HepG2 (cell line): ENCODE measurements around the gene SUPT4H1. TPM values are rescaled to one million over a fixed set of nuclear protein-coding genes. Genes with fewer than 3 reads are reported as not detected.

Source experiments
- BORCS8-MEF2B ChIP-seq: sonication (generic); formaldehyde crosslinking; IDR thresholded peaks from 2 replicates; pipeline ENCODE4 v1.8.0; 2022; ENCODE audit warnings: mild to moderate bottlenecking, missing genetic modification reagents
- ESRRA ChIP-seq: sonication (generic); formaldehyde crosslinking; IDR thresholded peaks from 2 replicates; pipeline ENCODE4 v1.5.1; 2020; ENCODE audit warnings: mild to moderate bottlenecking, low read depth, missing genetic modification reagents
- FOSL2 ChIP-seq: sonication (generic); formaldehyde crosslinking; IDR thresholded peaks from 2 replicates; pipeline ENCODE4 v1.4.0; 2020; ENCODE audit warnings: missing genetic modification reagents
- HOXD1 ChIP-seq: sonication (generic); formaldehyde crosslinking; IDR thresholded peaks from 2 replicates; pipeline ENCODE4 v1.5.0; 2020; ENCODE audit warnings: missing genetic modification reagents
- IRF2 ChIP-seq: IDR thresholded peaks from 2 replicates; pipeline ENCODE4 v1.6.1; 2018; ENCODE audit warnings: missing genetic modification reagents, missing compliant biosample characterization
- JDP2 ChIP-seq: sonication (generic); formaldehyde crosslinking; IDR thresholded peaks from 2 replicates; pipeline ENCODE4 v1.8.1; 2022; ENCODE audit warnings: missing genetic modification reagents, borderline replicate concordance
- LRRFIP1 ChIP-seq: sonication (generic); formaldehyde crosslinking; conservative IDR thresholded peaks from 2 replicates; pipeline ENCODE4 v1.4.0; 2020; ENCODE audit warnings: missing genetic modification reagents
- MTA3 ChIP-seq: sonication (generic); formaldehyde crosslinking; IDR thresholded peaks from 2 replicates; pipeline ENCODE4 v1.4.0; 2020; ENCODE audit warnings: missing genetic modification reagents
- MTF1 ChIP-seq: sonication (generic); formaldehyde crosslinking; IDR thresholded peaks from 2 replicates; pipeline ENCODE4 v1.5.0; 2020; ENCODE audit warnings: missing genetic modification reagents
- PAF1 ChIP-seq: IDR thresholded peaks from 2 replicates; pipeline ENCODE4 v1.6.1; 2016; ENCODE audit warnings: missing genetic modification reagents, missing compliant biosample characterization
- REPIN1 ChIP-seq: sonication (generic); formaldehyde crosslinking; IDR thresholded peaks from 2 replicates; pipeline ENCODE4 v1.8.0; 2022; ENCODE audit warnings: missing genetic modification reagents, low read depth, mild to moderate bottlenecking, borderline replicate concordance
- SIX1 ChIP-seq: sonication (generic); formaldehyde crosslinking; IDR thresholded peaks from 2 replicates; pipeline ENCODE4 v1.4.0; 2020; ENCODE audit warnings: missing genetic modification reagents, borderline replicate concordance
- TCF7 ChIP-seq: sonication (generic); IDR thresholded peaks from 2 replicates; pipeline ENCODE4 v1.6.1; 2016; ENCODE audit warnings: antibody characterized with exemption, low read depth
- TEAD3 ChIP-seq: optimal IDR thresholded peaks from 2 replicates; pipeline ENCODE3; 2016; ENCODE audit warnings: borderline replicate concordance
- TP53 ChIP-seq: sonication (generic); formaldehyde crosslinking; conservative IDR thresholded peaks from 2 replicates; pipeline ENCODE4 v1.4.0; 2020; ENCODE audit warnings: missing genetic modification reagents
- ZFAT ChIP-seq: sonication (generic); formaldehyde crosslinking; conservative IDR thresholded peaks from 2 replicates; pipeline ENCODE4 v1.8.1; 2023; ENCODE audit warnings: missing genetic modification reagents, inconsistent platforms
- ZFP82 ChIP-seq: sonication (generic); formaldehyde crosslinking; IDR thresholded peaks from 2 replicates; pipeline ENCODE4 v1.5.1; 2020; ENCODE audit warnings: mild to moderate bottlenecking, missing genetic modification reagents, borderline replicate concordance
- ZNF550 ChIP-seq: sonication (generic); formaldehyde crosslinking; IDR thresholded peaks from 2 replicates; pipeline ENCODE4 v1.4.0; 2020; ENCODE audit warnings: mild to moderate bottlenecking, missing genetic modification reagents, borderline replicate concordance
- ZNF678 ChIP-seq: sonication (generic); formaldehyde crosslinking; IDR thresholded peaks from 2 replicates; pipeline ENCODE4 v1.4.0; 2020; ENCODE audit warnings: mild to moderate bottlenecking, missing genetic modification reagents
- ZNF749 ChIP-seq: sonication (generic); formaldehyde crosslinking; IDR thresholded peaks from 2 replicates; pipeline ENCODE4 v1.8.0; 2022; ENCODE audit warnings: mild to moderate bottlenecking, missing genetic modification reagents, moderate library complexity, borderline replicate concordance
- polyA plus RNA-seq, 8 experiments: library from polyadenylated mRNA; depleted of rRNA in 3 of 8; stranded (reverse) in 7 of 8; unstranded in 1 of 8; fragments of >200 nt; fragmentation: Illumina TruSeq in 4 of 8; extraction: Trizol in 4 of 8; gene quantifications; 2 replicates each; pipeline versions ENCODE4 v1.2.1 to v1.2.3, GENCODE V29; 2011 to 2016; ENCODE audit warnings: low read depth in 4 of 8, missing spikeins in 1 of 8, mixed read lengths in 1 of 8; ENCODE audit not compliant: insufficient read depth in 1 of 8
- total RNA-seq, 5 experiments: library from RNA; depleted of rRNA; stranded (reverse); fragments of >200 nt; fragmentation: Illumina TruSeq; extraction: Trizol; gene quantifications; 2 replicates each; pipeline ENCODE4 v1.2.3, GENCODE V29; 2016; ENCODE audit warnings: low read depth in 1 of 5
- TF ChIP-seq, protein P1 (sequence below): sonication (generic); formaldehyde crosslinking; IDR thresholded peaks from 2 replicates; pipeline ENCODE4 v1.5.1; 2020; ENCODE audit warnings: missing genetic modification reagents, mild to moderate bottlenecking, borderline replicate concordance
- TF ChIP-seq, protein P2 (sequence below): fragments of 450-650 bp; IDR thresholded peaks from 2 replicates; pipeline ENCODE4 v1.6.1; 2016
- TF ChIP-seq, protein P3 (sequence below): IDR thresholded peaks from 2 replicates; pipeline ENCODE4 v1.6.1; 2016; ENCODE audit warnings: missing compliant biosample characterization, missing genetic modification reagents, borderline replicate concordance

SUPT4H1 gene
- total and polyA plus RNA-seq, 2 of the 13 experiments (the other 11 are each of a cell fraction or from before 2014, with no cell fraction given) = 155 to 244 TPM

- TF ChIP-seq IRF2 (CRISPR knock-in tag) (peak; percentile 97), ZFP82 (peak; percentile 92), TCF7 (peak; percentile 74), JDP2 (CRISPR knock-in tag) (no peak), REPIN1 (CRISPR knock-in tag) (peak; percentile 88), HOXD1 (CRISPR knock-in tag) (peak; percentile 88), PAF1 (no peak), MTF1 (CRISPR knock-in tag) (no peak), TEAD3 (CRISPR knock-in tag) (peak; percentile 82), LRRFIP1 (CRISPR knock-in tag) (0 out of 2 replicates have a peak, but pooled peaks have one; percentile 16), BORCS8-MEF2B (CRISPR knock-in tag) (peak; percentile 88; the same call in 1 of the 2 replicates), SIX1 (CRISPR knock-in tag) (peak; percentile 75; the same call in 1 of the 2 replicates), TP53 (CRISPR knock-in tag) (peak; percentile 76; the same call in 1 of the 2 replicates), ZNF550 (CRISPR knock-in tag) (no peak), ZNF678 (CRISPR knock-in tag) (no peak), ZFAT (0 out of 2 replicates have a peak, but pooled peaks have one; percentile 20), FOSL2 (CRISPR knock-in tag) (peak; percentile 83), ZNF749 (CRISPR knock-in tag) (peak; percentile 66; the same call in 1 of the 2 replicates), ESRRA (no peak), MTA3 (CRISPR knock-in tag) (no peak)
- TF ChIP-seq, protein P1, sequence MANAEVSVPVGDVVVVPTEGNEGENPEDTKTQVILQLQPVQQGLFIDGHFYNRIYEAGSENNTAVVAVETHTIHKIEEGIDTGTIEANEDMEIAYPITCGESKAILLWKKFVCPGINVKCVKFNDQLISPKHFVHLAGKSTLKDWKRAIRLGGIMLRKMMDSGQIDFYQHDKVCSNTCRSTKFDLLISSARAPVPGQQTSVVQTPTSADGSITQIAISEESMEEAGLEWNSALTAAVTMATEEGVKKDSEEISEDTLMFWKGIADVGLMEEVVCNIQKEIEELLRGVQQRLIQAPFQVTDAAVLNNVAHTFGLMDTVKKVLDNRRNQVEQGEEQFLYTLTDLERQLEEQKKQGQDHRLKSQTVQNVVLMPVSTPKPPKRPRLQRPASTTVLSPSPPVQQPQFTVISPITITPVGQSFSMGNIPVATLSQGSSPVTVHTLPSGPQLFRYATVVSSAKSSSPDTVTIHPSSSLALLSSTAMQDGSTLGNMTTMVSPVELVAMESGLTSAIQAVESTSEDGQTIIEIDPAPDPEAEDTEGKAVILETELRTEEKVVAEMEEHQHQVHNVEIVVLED (CRISPR knock-in tag) = no peak; the same call in 1 of the 2 replicates
- TF ChIP-seq, protein P2, sequence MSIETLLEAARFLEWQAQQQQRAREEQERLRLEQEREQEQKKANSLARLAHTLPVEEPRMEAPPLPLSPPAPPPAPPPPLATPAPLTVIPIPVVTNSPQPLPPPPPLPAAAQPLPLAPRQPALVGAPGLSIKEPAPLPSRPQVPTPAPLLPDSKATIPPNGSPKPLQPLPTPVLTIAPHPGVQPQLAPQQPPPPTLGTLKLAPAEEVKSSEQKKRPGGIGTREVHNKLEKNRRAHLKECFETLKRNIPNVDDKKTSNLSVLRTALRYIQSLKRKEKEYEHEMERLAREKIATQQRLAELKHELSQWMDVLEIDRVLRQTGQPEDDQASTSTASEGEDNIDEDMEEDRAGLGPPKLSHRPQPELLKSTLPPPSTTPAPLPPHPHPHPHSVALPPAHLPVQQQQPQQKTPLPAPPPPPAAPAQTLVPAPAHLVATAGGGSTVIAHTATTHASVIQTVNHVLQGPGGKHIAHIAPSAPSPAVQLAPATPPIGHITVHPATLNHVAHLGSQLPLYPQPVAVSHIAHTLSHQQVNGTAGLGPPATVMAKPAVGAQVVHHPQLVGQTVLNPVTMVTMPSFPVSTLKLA = peak; percentile 64
- TF ChIP-seq, protein P3, sequence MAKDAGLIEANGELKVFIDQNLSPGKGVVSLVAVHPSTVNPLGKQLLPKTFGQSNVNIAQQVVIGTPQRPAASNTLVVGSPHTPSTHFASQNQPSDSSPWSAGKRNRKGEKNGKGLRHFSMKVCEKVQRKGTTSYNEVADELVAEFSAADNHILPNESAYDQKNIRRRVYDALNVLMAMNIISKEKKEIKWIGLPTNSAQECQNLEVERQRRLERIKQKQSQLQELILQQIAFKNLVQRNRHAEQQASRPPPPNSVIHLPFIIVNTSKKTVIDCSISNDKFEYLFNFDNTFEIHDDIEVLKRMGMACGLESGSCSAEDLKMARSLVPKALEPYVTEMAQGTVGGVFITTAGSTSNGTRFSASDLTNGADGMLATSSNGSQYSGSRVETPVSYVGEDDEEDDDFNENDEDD (CRISPR knock-in tag) = peak; percentile 66; the same call in 1 of the 2 replicates
These were observed 29.4 kb upstream of the SUPT4H1 start (continued) for GRCh38 chr17:58381124-58382035.
